HEK293T (cell line): ENCODE data around the gene SLC26A1.

Experiments
- ARNT ChIP-seq: fragments of 450-650 bp; IDR thresholded peaks from 2 replicates; pipeline ENCODE4 v1.6.1; 2017; ENCODE audit warnings: mild to moderate bottlenecking
- SUZ12 ChIP-seq: fragments of 450-650 bp; IDR thresholded peaks from 2 replicates; pipeline ENCODE4 v1.6.1; 2016; ENCODE audit warnings: mild to moderate bottlenecking
- TARDBP ChIP-seq: fragments of 450-650 bp; IDR thresholded peaks from 2 replicates; pipeline ENCODE4 v1.6.1; 2016

GRCh38 chr4:947491-947971, 45.7 kb downstream of the SLC26A1 start:
- TF ChIP-seq SUZ12 = no peak
- no peak for TF ChIP-seq ARNT
- no peak for TF ChIP-seq TARDBP
